AG04450 (cell line): ENCODE results near the gene BIRC2. TPM values are rescaled to one million over a fixed set of nuclear protein-coding genes. Genes with fewer than 3 reads are reported as not detected.
A peak's percentile ranks its signal among the peaks of the same experiment; 100 is the strongest.
"Not testable (repeated sequence)": the region's sequence is repeated elsewhere in the genome, so short reads cannot be mapped to it uniquely, and the experiment has no call there.

Source experiments
- CTCF ChIA-PET: fragments of 300-600, 350-600 bp; formaldehyde crosslinking; extraction: SDS; loops from one replicate; lab custom pipeline; 2022; ENCODE audit warnings: antibody characterized with exemption, inconsistent platforms; lab: Charles Lee
- POLR2A ChIA-PET: fragments of 350-600 bp; formaldehyde crosslinking; extraction: SDS; loops from one replicate; lab custom pipeline; 2021; ENCODE audit warnings: antibody characterized with exemption, inconsistent platforms; lab: Yijun Ruan, JAX
- DNase-seq: peaks from one replicate; pipeline ENCODE4 v3.0.0-alpha.2; 2011; ENCODE audit warnings: low read depth, low spot score
- H3K27ac ChIP-seq: one replicate; pipeline ENCODE4 v1.5.1; 2012; ENCODE audit warnings: low read depth, low read length, control low read depth
- H3K27me3 ChIP-seq: one replicate; pipeline ENCODE4 v1.6.0; 2012; ENCODE audit warnings: low read length; ENCODE audit not compliant: control insufficient read depth, insufficient read depth
- H3K4me3 ChIP-seq: 2 replicates; pipeline ENCODE4 v1.5.1; 2011; ENCODE audit warnings: mild to moderate bottlenecking, low read depth, low read length, control low read depth
- H3K9me3 ChIP-seq: 2 replicates; pipeline ENCODE4 v1.5.1; 2012; ENCODE audit warnings: low read length; ENCODE audit not compliant: control insufficient read depth, insufficient read depth
- polyA minus RNA-seq: library from RNA; depleted of rRNA, polyadenylated mRNA; stranded (reverse); fragments of >200 nt; gene quantifications from 2 replicates; pipeline ENCODE4 v1.2.3, GENCODE V29; 2011; rRNA and poly(A)+ RNA removed
- polyA plus RNA-seq: library from polyadenylated mRNA; depleted of rRNA; stranded (reverse); fragments of >200 nt; gene quantifications from 2 replicates; pipeline ENCODE4 v1.2.3, GENCODE V29; 2011; rRNA removed
- TF ChIP-seq, protein P1 (sequence below): IDR thresholded peaks from 2 replicates; pipeline ENCODE4 v1.5.1; 2011; ENCODE audit warnings: low read depth, low read length, control low read depth, inconsistent platforms

The BIRC2 gene
- polyA plus RNA-seq: 53.2 and 64.3 TPM in 2 replicates
- 30.7 and 59.6 TPM in 2 replicates for polyA minus RNA-seq

DNA sequence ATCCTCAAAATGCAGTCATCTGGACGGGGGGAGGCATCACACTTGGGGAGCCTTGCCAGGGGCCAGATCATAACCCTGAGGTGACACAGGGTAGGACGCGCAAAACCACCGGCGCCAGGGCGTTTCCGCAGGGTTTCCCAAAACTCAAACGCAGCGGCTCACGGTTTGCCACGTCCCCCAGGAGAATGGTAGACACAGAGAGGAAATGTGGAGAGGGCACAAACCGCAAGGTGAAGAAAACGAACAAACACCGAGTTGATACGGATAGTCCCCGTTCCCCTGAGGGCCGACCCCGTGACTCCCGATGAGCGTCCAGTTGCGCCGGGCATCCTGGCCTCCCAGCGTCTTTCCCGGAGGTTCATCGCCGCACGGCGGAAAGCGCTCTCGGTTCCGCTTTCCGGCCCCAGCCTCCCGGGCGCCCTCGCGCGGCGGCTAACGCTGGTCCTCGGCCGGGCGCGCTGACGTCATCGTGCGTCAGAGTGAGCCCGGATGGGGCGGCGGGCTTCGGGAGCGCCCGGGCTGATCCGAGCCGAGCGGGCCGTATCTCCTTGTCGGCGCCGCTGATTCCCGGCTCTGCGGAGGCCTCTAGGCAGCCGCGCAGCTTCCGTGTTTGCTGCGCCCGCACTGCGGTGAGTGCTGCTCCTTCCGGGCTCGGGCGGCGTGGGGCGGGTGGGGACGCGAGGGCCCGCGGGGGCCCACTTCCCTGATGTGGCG lies at the start of gene BIRC2:
BIRC2 (plus strand) TSS at position 467 of the 714 bp plus-strand sequence. CDS start 2,641 bp downstream, outside the sequence.
- CTCF ChIA-PET: interaction anchor here (0.6 to 3.0 kb wide), 2 partner anchors 12 to 44 kb away, joined by 4 to 9 read pairs; no protein-coding TSS in a partner anchor
- H3K27me3 ChIP-seq: no peaks in the 10 kb centered on the region
- peak; percentile 74 for DNase-seq
- H3K9me3 ChIP-seq: no peaks in the 10 kb centered on the region
- TF ChIP-seq, protein P1, sequence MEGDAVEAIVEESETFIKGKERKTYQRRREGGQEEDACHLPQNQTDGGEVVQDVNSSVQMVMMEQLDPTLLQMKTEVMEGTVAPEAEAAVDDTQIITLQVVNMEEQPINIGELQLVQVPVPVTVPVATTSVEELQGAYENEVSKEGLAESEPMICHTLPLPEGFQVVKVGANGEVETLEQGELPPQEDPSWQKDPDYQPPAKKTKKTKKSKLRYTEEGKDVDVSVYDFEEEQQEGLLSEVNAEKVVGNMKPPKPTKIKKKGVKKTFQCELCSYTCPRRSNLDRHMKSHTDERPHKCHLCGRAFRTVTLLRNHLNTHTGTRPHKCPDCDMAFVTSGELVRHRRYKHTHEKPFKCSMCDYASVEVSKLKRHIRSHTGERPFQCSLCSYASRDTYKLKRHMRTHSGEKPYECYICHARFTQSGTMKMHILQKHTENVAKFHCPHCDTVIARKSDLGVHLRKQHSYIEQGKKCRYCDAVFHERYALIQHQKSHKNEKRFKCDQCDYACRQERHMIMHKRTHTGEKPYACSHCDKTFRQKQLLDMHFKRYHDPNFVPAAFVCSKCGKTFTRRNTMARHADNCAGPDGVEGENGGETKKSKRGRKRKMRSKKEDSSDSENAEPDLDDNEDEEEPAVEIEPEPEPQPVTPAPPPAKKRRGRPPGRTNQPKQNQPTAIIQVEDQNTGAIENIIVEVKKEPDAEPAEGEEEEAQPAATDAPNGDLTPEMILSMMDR: peak; percentile 69
- POLR2A ChIA-PET: interaction anchor here (0.6 kb wide), 1 partner anchor 62 kb away, joined by 3 read pairs; no protein-coding TSS in a partner anchor
- peak within 1 kb of the TSS; percentile 99 for H3K27ac ChIP-seq
- peak within 1 kb of the TSS; percentile 90 for H3K4me3 ChIP-seq

DNA sequence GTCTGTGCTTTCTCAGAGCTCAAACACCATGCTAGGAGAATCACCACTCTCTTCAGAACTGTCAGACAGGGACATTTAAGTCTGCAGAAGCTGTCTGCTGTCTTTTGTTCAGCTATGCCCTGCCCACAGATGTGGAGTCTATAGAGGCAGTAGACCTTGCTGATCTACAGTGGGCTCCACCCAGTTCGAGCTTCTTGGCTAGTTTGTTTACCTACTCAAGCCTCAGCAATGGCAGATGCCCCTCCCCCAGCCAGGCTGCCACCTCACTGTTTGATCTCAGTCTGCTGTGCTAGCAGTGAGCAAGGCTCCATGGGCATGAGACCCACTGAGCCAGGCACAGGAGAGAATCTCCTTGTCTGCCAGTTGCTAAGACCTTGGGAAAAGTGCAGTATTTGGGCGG lies 46.2 kb upstream of the BIRC2 start:
- H3K4me3 ChIP-seq, H3K27me3 ChIP-seq, CTCF ChIA-PET, DNase-seq, H3K27ac ChIP-seq, POLR2A ChIA-PET, H3K9me3 ChIP-seq: not testable (repeated sequence)

DNA sequence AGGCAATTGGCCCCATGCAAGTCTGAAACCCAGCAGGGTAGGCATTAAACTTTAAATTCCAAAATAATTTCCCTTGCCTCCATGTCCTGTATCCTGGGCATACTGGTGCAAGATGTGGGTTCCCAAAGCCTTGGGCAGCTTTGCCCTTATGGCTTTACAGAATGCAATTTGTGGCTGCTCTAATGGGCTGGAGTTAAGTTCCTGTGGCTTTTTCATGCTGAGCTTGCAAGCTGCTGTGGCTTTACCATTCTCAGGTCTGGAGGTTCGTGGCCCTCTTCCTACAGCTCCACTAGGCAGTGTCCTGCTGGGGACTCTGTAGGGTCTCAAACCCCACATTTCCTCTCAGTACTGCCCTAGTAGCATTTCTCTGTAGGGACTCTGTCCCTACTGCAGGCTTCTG lies 44.8 kb upstream of the BIRC2 start:
- no peaks in the 10 kb centered on the region for H3K27me3 ChIP-seq
- H3K27ac ChIP-seq: no peak overlapping the region
- no peak overlapping the region for H3K4me3 ChIP-seq
- ChIA-PET POLR2A (no interaction called here), CTCF (no interaction called here)
- H3K9me3 ChIP-seq: peaks cover 7% of the 10 kb centered on the region
- no peak for DNase-seq
- TF ChIP-seq, protein P1: no peak

DNA sequence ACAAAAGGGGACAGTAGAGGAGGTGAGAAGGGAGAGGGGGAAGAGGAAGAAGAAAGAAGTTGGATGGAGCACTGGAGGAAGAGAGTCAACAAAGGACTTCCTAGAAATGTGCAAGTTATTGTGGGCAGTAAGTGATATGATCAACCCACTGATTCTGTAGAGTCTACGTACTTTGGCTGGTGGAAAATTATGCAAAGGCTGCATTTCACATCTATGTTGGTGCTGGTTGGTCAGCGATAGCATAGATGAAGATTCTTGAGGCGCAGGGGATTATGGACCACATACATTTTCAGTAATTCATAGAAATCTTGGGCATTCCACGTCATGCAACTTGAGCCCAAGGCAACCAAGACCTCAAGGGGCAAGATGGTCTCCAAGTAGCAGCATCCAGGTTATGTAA lies 42.3 kb upstream of the BIRC2 start:
- POLR2A ChIA-PET: no interaction called here

DNA sequence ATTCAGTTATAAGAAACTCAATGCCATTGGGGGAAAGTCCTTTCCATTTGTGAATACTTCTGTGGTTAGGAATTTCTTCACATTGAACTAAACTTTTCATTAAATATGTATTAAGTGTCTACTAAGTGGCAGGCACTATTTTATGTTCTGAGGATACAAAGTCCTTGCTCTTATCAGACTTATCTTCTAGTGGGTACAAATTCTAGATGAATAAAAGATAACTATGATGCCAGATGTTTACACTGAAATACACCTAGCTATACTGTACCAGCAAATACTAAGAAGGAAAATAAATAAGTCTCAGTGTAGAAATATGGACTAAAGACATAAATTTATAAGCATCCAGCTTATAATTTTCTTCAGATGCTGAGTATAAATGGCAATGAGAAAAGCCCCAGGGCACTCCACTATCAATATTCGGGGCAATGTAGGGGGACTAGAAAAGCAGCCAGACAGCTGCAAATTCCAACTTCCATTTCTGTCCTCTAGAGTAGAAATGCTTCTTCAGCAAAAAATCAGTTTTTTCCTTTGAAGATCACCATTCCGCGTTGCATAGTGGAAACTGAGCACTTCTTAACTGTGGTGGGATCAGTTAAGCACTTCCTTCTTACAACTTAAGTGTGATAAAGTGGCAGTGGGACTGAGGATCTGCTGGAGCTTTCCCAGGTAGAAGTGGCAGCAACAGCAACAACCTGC lies 41.5 kb upstream of the BIRC2 start:
- Histone ChIP-seq H3K27me3 (no peaks in the 10 kb centered on the region), H3K4me3 (no peak overlapping the region), H3K27ac (no peak overlapping the region), H3K9me3 (peaks cover 10% of the 10 kb centered on the region)
- TF ChIP-seq, protein P1: no peak
- ChIA-PET POLR2A (no interaction called here), CTCF (interaction anchor here (1.1 to 1.6 kb wide), 3 partner anchors 12 to 39 kb away, joined by 3 to 5 read pairs (median 4); no protein-coding TSS in a partner anchor)
- no peak for DNase-seq

More for the DNA sequence above, 42.3 kb upstream of the BIRC2 start:
- CTCF ChIA-PET: no interaction called here
- DNase-seq: no peak
- Histone ChIP-seq H3K9me3 (peaks cover 7% of the 10 kb centered on the region), H3K4me3 (no peak overlapping the region), H3K27ac (no peak overlapping the region), H3K27me3 (no peaks in the 10 kb centered on the region)
- TF ChIP-seq, protein P1: no peak
